Fibroblast of skin of left quadriceps (primary cell): ENCODE data around the gene FEZF2.

ENCODE experiments used
- DNase-seq, 2 experiments: peaks; one replicate each; pipeline ENCODE4 v3.0.0-alpha.2; 2013; ENCODE audit warnings: low read depth in 2 of 2

The FEZF2 gene

DNA sequence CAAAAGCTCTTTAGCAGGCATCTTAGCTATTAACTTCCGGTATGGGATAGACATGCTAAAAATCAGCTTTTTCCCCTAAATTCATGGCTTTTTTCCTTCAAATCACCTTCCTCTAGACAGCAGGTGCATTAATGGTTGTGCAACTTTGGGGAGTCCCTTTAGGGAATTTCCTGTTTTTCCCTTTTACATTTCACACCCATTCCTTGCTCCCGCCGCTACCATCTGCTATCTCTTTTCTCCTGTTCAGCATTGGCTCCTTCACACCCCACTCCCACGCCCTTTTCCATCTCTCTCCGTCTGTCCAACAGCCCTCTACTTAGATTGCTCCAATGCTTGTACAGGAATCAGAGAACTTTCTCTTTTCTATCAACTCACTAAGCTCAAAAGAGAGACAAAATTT lies 43.4 kb downstream of the FEZF2 start:
- DNase-seq: no peak

DNA sequence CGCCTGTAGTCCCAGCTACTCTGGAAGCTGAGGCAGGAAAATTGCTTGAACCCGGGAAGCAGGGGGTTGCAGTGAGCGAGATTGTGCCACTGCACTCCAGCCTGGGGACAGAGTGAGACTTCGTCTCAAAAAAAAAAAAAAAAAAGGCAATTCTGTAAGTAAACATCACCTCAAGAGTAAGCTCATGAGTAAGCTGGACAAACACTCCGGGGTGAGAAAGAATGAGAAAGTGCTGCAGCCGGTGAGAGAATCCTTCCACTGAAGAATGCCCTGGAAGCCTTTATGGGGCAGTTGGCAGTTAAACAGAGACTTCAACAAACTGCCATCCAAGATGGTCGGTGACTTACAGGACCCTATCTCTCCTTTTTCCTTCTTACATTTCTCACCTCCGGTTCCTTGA lies 47.5 kb downstream of the FEZF2 start:
- DNase-seq: no peak

DNA sequence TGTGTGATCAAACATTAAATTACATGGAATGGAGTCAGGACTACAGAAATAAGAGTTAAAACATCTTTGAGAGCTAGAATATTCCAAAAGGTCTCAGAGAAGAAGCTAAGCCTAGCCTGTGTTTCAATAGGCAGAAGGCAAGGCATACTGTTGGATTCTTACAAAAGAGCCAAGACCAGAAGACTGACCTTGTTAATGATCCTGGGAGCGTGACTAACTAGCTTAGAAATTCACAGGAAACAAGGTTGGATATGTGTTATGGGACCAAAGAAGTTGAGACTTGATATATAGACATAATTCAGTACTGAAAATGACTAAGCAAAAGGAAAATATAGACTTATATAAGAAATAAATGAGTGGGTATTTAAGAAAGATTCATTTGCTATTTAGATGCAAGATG lies 50.1 kb downstream of the FEZF2 start:
- no peak for DNase-seq
